ENCODE data around the gene MRPS31.

Gene MRPS31

GRCh38 chr13:40681341-40682146, 89.4 kb downstream of the MRPS31 start:
- DNase-seq (ENCODE audit: low read depth), result no peak
- H3K4me3 ChIP-seq (ENCODE audit: low read depth, low read length), result no peak overlapping the region

- no peak for DNase-seq (ENCODE audit: low read depth)
- no peak overlapping the region for H3K4me3 ChIP-seq (ENCODE audit: low read depth, low read length)
These were observed 90.2 kb downstream of the MRPS31 start for GRCh38 chr13:40680659-40681323.

GRCh38 chr13:40679480-40679985, 91.5 kb downstream of the MRPS31 start:
- H3K4me3 ChIP-seq (ENCODE audit: low read depth, low read length), result no peak overlapping the region
- DNase-seq (ENCODE audit: low read depth), result no peak

Data from skeletal muscle cell (primary cell).